ENCODE measurements around the gene CAPN6.

The CAPN6 gene, protein sequence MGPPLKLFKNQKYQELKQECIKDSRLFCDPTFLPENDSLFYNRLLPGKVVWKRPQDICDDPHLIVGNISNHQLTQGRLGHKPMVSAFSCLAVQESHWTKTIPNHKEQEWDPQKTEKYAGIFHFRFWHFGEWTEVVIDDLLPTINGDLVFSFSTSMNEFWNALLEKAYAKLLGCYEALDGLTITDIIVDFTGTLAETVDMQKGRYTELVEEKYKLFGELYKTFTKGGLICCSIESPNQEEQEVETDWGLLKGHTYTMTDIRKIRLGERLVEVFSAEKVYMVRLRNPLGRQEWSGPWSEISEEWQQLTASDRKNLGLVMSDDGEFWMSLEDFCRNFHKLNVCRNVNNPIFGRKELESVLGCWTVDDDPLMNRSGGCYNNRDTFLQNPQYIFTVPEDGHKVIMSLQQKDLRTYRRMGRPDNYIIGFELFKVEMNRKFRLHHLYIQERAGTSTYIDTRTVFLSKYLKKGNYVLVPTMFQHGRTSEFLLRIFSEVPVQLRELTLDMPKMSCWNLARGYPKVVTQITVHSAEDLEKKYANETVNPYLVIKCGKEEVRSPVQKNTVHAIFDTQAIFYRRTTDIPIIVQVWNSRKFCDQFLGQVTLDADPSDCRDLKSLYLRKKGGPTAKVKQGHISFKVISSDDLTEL

DNA sequence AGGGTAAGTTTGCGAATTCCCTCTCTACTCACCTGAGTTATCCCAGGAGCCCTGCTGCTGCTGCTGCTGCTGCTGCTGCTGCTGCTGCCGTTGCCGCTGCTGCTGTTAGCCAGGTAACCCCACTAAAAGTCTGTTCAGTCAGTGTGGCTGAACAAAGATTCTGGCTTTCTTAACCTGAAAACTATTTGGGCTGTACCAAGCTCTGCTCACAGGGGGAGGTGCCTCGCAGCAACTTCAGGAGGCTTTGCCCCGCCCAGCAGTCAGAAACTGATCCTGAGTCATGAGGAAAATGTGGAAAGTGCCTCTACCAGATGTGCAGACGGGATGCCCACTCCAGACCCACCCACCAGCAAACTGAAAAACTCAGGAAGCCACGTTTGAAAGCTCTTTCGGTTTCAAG is at the start of gene CAPN6:
Gene CAPN6 (minus strand): TSS at position 145 of the 400 bp plus-strand sequence. CDS start 6,547 bp downstream, outside the sequence.
- no peak for DNase-seq

GRCh38 chrX:111319451-111319850 is 49.2 kb upstream of the CAPN6 start:
- DNase-seq: no peak

- DNase-seq: no peak
Observed at GRCh38 chrX:111318901-111319300, 48.6 kb upstream of the CAPN6 start.

DNA sequence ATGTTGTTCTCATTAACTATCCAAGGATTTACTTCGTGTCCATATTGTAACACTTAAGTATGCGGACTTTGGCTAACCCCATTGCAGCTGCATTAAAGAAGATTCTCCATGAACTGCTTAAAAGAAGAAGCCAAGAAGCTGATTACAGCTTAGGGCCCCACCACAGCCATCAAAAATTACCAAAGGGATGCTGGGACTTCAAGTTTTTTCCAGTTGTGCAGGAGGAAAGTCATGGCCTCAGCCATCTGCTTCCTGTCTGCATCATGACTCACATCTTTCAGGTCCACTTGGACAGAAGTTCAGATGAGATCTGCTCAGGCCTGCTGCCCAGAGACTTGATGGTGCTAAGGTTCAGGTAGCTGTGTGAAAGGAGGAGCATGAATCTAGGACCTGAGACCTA is 38.8 kb upstream of the CAPN6 start:
- DNase-seq: no peak

DNA sequence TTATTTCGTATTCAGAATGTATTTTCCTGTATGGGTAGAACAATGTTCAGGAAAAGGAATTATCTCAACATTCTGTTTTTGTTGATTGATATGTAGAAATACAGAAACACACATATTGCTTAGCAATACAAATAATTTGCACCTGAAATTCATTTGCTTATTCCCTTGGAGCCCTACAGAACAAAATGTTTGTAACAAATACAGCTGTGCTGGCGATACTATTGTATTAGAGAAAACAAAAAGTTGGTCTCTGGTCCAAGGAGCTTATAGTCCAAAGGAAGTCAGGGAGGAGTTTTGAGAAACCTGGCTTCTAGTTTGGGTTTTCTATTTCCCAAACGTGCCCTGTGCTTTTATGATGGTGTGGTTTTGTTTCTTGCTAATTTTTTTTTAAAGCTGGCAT is 37.8 kb upstream of the CAPN6 start:
- no peak for DNase-seq

DNA sequence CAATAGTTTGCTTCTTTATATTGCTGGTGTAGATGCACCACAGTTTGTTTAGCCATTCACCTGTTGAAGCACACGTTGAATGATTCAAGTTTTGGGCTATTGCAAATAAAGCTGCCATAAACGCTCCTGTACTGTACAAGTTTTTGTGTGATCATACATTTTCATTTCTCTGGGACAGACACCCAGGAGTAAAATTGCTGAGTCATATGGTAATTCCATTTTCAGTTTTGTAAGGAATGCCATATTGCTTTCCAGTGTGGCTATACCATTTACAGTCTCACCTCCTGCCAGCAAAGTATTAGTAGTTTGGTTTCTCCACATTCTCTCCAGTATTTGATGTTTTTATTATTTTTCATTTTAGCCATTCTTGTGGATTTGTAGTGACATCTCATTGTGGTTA is 32.0 kb upstream of the CAPN6 start:
- no peak for DNase-seq

DNA sequence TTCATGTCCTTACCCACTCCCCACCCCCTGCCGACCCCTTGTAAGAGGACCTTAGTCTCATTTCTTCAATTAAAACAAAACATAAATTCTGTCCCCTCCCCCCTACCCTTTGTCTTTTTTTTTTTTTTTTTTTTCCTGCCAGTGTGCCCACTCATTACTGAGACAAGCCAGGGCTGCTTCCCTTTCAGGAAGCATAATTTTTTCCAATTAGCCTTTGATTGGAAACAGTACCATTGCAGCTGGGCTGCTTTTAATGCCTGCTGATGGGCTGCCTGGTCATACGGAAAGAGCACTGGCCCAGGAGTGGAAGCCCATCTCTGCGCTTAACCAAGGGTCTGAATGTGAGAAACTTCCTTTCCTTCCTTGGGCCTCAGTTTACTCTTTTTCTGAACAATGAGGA is 18.6 kb upstream of the CAPN6 start:
- no peak for DNase-seq

DNA sequence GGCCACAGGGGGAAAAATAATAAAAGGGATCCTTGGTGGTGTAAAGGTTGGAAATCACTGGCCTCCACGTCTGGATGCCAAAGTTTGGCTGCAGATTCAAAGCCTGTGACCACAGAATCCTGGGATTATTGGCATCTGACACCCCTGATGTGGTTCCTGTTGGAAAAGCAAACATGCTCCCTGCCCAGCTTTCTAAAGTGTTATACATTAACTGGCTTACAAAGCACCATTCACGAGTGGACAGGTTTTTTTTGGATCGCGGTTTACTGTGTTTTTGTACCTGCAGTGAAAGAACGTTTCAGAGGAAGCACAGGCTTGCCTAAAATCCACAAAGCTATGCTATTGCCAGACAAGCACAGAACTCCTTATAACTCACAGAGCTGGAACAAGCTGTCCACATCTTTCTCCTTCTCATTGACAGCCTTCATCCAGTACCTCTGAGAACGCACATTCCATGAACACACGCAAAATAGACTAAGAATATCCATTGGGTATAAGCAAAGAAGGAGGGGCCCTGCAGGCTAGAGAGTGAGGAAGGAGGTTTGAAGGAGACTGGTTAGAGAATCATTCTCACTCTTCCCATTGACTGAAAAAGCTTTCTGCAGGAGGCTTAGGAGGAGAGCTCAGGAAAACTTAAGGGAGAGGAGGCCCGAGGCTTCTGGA is 14.5 kb upstream of the CAPN6 start:
- no peak for DNase-seq

- no peak for DNase-seq
Observed at GRCh38 chrX:111283446-111283845, 13.2 kb upstream of the CAPN6 start.

DNA sequence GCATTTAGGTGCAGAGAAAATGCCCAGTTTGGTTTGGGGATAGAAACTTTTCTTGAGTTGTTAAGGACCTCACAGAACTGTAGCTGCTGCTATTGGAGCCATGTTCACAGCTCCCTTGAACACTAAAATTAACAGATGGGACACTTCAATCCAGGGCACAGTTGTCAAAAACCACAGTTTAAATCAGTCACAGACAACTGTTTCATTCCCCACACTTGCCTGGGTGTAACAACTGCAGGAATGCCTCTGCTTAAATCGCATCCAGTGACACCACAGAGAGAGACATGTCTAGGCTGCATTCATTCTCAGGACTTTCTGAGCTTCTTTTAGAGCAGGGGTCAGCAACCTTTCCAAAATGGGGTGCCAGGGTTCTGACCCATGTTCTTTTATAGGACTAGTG is 12.7 kb upstream of the CAPN6 start:
- no peak for DNase-seq

DNA sequence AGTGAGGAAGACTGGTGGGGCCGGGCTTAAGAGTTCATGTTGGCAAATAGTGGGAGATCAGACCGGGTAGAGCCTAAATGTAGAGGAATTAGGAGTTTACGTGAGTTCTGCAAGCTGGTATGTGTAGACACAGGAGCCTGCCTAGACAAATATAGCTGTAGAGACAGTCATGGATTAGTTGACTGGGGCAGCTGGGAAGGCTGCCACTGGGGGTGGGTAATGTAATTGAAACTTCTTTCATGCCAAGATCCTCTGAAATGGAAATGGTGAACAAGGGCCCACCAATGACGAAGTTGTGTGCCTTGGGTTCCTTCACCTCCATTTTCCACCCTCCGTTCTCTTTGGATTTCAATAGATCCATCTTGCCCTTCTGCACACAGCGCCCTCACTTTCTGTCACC is 11.9 kb upstream of the CAPN6 start:
- DNase-seq: no peak

DNA sequence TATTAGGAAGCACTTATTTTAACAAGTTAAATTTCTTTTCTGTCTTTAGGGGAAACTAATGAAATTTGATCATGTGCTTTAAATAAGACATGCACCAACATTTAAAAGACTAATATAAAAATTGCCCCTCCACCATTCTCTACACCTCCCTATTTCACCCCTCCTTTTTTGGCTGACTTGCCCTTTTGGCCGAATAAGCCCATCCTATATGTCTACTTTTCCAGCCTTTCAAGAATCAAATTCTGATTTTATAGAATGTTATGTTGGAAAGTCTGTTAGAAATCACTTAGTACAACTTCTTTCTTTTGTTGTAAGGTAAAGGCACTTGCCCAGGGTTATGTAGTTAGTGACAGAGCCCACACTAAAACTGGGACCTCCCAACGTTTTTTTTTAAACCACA is 1.8 kb downstream of the CAPN6 start:
- no peak for DNase-seq

DNA sequence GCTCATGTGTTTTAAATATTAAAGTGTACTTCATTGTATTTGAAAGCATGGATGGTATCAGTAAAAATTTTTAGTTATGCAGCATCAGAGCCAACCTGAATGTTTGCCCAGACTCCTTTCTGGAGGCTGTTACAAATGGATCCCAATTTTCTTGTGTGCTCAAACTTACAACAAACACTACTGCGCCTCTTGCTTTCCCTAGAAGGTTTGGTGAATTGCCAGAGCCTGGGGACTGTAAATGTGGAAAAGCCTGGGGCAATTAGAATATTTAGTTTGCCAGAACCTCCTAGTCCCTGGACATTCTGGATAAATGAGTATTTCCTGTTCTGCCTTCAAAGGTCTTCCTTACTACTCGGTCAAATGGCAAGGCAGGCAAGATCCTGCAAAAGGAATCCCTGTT is 4.8 kb downstream of the CAPN6 start:
- DNase-seq: no peak

GRCh38 chrX:111264385-111264784 is 5.9 kb downstream of the CAPN6 start:
- no peak for DNase-seq

DNA sequence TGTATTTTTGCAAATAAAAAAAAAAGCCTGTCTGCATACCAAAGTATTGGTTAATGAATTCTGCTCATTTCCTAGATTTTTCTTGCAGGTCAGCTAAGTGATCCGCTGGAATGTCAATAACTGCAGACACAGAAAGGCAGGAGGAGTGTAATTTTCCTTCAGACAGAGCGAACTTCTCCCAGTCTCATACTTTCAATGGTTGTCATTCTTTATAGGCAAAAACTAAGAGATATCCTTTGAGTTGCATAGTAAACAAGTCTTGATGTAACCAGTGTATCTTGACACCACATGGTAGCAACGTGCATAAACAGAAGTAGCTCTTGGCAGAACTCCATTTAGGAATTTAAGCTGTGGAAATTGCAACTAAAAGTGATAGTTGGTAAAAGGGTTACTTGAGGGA is 8.2 kb downstream of the CAPN6 start:
- no peak for DNase-seq

DNA sequence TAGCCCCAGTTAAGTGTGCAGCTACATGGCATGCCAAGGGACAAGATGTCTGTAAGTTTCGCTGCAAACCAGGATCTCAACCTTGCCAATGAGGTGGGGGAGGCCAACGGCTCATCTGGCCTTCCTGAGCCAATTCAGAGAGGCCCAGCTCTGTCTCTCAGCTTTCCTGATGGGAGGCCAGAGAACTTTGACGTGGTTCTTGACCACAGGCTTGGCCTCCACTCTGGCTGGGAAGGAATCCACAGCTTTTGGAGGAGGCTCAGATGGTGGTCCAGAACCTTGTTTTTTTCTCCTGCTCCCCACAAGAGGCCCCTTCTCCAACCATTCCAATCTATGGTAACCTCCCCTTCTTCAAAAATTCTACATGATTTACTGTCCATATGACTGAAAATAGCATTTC is 9.8 kb downstream of the CAPN6 start:
- no peak for DNase-seq

DNA sequence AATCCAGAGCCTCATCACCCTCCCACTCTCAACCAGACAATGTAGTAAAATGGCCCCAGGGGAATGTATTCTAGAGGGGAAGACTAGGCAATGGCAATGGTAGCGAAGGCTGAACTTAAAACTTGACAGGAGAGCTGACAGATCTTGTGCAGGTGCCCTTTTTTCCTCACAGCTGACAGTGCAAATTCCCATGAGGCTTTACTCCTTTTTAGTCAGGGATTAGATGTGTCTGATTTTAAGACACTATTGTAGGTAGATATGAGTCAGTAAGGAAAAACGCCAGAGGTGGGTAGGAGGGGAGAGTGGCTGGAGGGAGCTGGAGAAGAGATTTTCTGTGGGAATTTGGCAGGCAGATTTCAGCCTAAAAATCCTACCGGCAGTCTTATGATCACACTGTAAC is 10.7 kb downstream of the CAPN6 start:
- no peak for DNase-seq

DNA sequence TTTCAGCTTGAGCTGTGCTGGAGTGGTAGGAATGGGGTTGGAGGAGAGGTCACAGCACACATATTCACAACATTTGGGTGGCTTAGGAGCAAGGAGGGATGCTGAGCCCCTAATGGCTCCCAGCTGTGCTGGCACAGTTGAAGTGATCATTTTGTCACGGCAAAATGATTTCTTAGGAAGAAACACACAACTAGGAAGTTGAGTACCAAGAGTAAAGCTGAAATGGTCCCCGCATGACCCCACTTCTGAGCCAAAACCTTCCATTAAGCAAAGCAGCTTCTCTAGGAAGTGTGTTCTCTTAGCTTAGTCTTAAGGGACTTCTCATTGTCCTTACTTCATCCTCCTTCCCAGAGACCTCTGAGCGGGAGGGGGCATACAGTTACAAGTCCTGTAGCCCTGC is 12.6 kb downstream of the CAPN6 start:
- no peak for DNase-seq

DNA sequence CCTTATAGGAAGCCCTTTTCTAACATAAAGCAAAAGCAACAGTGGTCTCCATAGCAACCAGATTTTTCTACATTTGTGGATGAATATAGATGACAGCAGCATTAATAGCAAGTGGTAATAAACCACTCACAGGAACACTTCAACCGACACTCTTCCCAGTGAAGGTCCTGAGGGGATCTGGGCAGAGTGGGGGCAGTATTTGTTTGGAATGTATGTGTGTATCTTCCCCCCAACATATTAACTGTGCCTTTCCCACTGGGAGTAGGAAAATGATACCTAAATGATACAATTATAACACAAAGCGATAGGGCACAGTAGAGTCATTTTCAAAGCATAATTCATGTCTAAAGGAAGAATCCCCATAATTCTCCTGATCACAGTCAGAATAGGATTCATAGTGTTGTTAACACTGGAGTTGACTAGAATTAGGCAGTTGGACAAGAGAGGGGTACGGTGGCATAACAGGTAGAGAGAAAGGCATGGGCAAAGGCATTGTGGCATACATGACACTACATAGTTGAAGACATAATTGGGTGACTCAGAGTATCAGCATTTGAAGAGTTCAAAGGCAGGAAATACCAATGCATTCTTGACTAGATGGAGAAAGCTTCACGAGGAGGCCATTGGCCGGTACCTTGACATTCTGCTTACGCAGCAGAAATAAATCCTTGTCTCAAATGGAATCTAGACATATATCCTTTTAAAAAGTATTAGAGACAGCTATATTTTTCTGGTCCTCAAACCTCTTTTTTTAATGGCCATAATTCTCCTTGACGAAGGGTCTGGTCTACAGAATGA is 15.2 kb downstream of the CAPN6 start:
- no peak for DNase-seq

DNA sequence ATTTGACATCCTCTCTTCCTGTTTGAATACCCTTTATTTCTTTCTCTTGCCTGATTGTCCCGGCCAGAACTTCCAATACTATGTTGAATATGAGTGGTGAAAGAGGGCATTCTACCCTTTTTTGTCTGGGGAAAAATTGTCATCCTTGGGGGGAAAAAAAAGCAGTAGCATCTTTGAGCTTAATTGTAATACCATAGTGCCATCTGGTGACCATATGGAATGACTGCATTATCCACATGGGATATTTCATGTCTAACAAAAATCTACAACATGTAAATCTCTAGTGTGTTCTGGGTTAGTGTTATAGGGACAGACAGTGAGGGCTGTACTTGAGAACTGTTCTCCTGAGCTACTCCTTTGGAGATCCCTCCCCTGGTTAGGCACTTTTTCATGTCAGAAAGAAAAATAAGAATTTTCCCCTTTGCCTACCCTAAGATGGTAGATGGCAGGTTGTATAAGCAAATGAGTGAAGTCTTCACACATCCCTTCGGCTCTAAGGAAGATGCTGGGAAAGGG is 26.0 kb downstream of the CAPN6 start:
- peak; percentile 60 for DNase-seq

DNA sequence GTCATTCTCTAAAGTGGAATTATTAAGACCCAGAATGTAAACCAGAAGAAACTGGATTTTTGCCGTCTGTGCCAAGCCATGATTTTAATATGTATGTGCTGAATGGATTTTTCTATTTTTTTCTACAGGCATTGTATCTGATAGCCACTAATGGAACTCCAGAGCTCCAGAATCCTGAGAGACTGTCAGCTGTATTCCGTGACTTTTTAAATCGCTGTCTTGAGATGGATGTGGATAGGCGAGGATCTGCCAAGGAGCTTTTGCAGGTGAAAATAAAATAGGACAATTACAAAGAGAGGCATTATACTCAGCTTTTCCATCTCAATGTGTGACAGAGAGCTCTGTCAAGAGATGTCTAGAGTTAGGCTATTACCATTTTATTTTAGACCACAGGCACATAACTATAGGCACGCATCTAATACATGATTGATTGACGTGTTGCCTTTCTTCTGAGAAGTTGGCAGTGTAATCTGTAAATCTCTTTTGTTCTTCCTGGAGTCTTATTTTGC is 53.9 kb downstream of the CAPN6 start:
- no peak for DNase-seq

DNA sequence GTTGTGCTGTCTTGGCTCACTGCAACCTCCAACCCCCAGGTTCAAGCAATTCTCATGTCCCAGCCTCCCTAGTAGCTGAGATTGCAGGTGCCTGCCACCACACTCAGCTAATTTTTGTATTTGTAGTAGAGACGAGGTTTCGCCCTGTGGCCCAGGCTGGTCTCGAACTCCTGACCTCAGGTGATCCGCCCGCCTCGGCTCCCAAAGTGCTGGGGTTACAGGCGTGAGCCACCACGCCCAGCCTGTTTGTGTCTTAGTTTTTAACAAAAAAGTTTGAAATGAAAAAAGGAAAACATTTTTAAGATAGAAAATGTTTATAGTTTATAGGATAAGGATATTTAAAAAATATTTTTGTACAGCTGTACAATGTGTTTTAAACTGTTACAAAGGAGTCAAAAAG is 62.4 kb downstream of the CAPN6 start:
- no peak for DNase-seq

- DNase-seq: no peak
Observed at GRCh38 chrX:111200327-111200726, 70.0 kb downstream of the CAPN6 start.

All from NCI-H82 (cell line).